BJ (cell line): Measurements from ENCODE around the gene NNAT. TPM values are rescaled to one million over a fixed set of nuclear protein-coding genes. Genes with fewer than 3 reads are reported as not detected.
"Not testable (repeated sequence)": the region's sequence is repeated elsewhere in the genome, so short reads cannot be mapped to it uniquely, and the experiment has no call there.

Source experiments
- CTCF ChIA-PET: fragments of 350-600 bp; formaldehyde crosslinking; extraction: SDS; loops from one replicate; lab custom pipeline; 2021; ENCODE audit warnings: antibody characterized with exemption, inconsistent platforms; lab: Yijun Ruan, JAX
- POLR2A ChIA-PET: fragments of 300-600 bp; sonication (Branson Sonifier 250); formaldehyde crosslinking; extraction: SDS; loops from one replicate; lab custom pipeline; 2021; ENCODE audit warnings: antibody characterized with exemption; lab: Charles Lee
- DNase-seq: peaks from one replicate; pipeline ENCODE4 v3.0.0-alpha.2; 2011; ENCODE audit warnings: low read depth
- H3K27me3 ChIP-seq: 2 replicates; pipeline ENCODE4 v1.6.0; 2011; ENCODE audit warnings: low read length; ENCODE audit not compliant: control insufficient read depth, insufficient read depth
- H3K36me3 ChIP-seq: 2 replicates; pipeline ENCODE4 v1.5.1; 2011; ENCODE audit warnings: low read length; ENCODE audit not compliant: control insufficient read depth, insufficient read depth
- H3K4me3 ChIP-seq: 2 replicates; pipeline ENCODE4 v1.5.1; 2011; ENCODE audit warnings: low read depth, mild to moderate bottlenecking, control low read depth, low read length
- polyA plus RNA-seq: library from polyadenylated mRNA; depleted of rRNA; stranded (reverse); fragments of >200 nt; gene quantifications from 2 replicates; pipeline ENCODE4 v1.2.3, GENCODE V29; 2011
- TF ChIP-seq, protein P1 (sequence below): IDR thresholded peaks from 2 replicates; pipeline ENCODE4 v1.5.1; 2011; ENCODE audit warnings: low read depth, mild to moderate bottlenecking, control low read depth, inconsistent platforms, low read length, moderate library complexity; ENCODE audit not compliant: insufficient read depth

Gene NNAT
- polyA plus RNA-seq, 1 experiment = not detected

DNA sequence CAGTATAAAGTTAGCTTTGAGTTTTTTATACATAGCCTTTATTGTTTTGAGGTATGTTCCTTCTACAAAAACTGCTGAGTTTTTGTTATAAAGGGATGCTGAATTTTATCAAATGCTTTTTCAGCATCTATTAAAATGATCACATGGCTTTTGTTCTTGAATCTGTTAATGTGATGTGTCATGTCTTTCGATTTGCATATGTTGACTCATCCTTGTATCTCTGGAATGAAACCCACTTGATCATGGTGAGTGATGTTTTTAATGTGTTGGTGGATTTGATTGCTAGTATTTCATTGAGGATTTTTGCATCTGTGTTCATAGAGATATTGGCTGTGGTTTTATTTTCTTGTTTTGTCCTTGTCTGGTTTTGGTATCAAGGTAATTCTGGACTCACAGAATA is 31.4 kb downstream of the NNAT start:
- POLR2A ChIA-PET = no interaction called here
- H3K27me3 ChIP-seq = peaks cover 5% of the 10 kb centered on the region
- DNase-seq = no peak
- H3K36me3 ChIP-seq = no peaks in the 10 kb centered on the region
- CTCF ChIA-PET = interaction anchor here (1.0 kb wide), 1 partner anchor 19 kb away, joined by 3 read pairs; no protein-coding TSS in a partner anchor
- TF ChIP-seq, protein P1, sequence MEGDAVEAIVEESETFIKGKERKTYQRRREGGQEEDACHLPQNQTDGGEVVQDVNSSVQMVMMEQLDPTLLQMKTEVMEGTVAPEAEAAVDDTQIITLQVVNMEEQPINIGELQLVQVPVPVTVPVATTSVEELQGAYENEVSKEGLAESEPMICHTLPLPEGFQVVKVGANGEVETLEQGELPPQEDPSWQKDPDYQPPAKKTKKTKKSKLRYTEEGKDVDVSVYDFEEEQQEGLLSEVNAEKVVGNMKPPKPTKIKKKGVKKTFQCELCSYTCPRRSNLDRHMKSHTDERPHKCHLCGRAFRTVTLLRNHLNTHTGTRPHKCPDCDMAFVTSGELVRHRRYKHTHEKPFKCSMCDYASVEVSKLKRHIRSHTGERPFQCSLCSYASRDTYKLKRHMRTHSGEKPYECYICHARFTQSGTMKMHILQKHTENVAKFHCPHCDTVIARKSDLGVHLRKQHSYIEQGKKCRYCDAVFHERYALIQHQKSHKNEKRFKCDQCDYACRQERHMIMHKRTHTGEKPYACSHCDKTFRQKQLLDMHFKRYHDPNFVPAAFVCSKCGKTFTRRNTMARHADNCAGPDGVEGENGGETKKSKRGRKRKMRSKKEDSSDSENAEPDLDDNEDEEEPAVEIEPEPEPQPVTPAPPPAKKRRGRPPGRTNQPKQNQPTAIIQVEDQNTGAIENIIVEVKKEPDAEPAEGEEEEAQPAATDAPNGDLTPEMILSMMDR = no peak
- no peak overlapping the region for H3K4me3 ChIP-seq

DNA sequence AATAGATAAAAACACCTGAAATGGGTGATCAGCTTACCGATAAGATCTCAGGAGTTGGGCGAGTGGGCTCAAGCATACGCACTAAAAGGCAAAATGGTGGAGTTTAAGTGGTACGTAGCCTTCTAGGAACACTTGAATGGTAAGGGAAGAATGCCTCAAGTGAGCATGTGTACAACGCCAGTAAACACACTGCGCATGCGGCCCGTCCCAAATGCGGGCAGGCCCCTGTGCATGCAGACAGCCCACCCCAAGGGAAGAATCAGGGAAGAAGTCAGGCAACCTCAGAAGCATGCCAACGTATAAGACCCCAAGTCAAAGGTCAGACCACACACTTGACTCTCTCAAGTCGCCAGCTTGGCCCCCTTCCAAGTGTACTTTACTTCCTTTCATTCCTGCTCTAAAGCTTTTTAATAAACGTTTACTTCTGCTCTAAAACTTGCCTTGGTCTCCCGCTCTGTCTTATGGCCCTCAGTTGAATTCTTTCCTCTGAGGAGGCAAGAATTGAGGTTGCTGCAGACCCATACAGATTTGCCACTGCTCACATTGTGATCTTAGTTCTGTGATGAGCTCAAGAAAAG is 33.8 kb downstream of the NNAT start:
- CTCF ChIA-PET = interaction anchor here (0.8 to 3.8 kb wide), 6 partner anchors 9 to 667 kb away, joined by 3 to 26 read pairs (median 4); no protein-coding TSS in a partner anchor
- H3K36me3 ChIP-seq, DNase-seq, H3K27me3 ChIP-seq, POLR2A ChIA-PET, H3K4me3 ChIP-seq: not testable (repeated sequence)

DNA sequence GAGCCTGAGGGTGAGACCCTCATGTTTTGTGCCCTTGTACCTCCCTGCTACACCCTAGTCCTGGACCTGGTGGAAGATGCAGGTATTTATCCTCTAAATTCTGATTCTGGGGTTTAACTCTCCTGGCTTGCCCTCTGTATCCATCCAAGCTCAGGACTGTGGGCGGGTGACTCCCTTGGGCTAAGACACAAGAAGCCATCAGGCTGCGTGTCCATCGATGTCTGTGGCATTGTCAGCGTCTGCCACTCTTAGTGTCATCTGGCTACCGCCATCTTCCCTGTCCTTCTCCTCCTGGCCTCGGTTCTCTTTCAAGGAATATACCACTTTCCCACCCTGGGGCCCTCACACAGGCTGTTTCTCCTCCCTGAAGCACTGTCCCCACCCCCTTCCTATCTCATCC is 35.5 kb downstream of the NNAT start:
- Histone ChIP-seq H3K4me3 (no peak overlapping the region), H3K27me3 (peaks cover 8% of the 10 kb centered on the region), H3K36me3 (no peaks in the 10 kb centered on the region)
- no peak for DNase-seq
- ChIA-PET POLR2A (no interaction called here), CTCF (interaction anchor here (3.8 kb wide), 1 partner anchor 8 kb away, joined by 26 read pairs; no protein-coding TSS in a partner anchor)
- TF ChIP-seq, protein P1 = no peak

DNA sequence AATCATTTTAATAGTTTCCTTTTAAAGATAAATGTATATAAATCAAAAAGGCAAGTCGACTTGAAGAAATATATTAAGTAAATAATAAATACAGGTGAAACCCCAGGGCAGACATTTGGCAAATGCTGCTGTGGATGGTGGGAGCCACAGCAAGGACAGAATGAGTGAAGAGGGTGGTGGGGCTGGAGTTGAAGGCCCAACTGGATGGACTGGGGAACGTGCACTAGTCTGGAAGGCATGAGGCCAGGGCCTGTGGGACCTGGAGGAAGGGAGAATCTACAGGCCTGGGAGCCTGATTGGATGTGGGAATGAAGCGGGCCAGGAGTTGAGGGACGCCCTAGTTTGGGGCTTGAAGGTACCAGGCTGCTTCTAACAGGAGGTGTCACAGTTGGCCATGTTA is 37.3 kb downstream of the NNAT start:
- ChIA-PET CTCF (interaction anchor here (0.8 kb wide), 1 partner anchor 663 kb away, joined by 3 read pairs; no protein-coding TSS in a partner anchor), POLR2A (no interaction called here)
- Histone ChIP-seq H3K27me3 (peaks cover 8% of the 10 kb centered on the region), H3K36me3 (no peaks in the 10 kb centered on the region), H3K4me3 (no peak overlapping the region)
- DNase-seq = no peak
- TF ChIP-seq, protein P1 = no peak

DNA sequence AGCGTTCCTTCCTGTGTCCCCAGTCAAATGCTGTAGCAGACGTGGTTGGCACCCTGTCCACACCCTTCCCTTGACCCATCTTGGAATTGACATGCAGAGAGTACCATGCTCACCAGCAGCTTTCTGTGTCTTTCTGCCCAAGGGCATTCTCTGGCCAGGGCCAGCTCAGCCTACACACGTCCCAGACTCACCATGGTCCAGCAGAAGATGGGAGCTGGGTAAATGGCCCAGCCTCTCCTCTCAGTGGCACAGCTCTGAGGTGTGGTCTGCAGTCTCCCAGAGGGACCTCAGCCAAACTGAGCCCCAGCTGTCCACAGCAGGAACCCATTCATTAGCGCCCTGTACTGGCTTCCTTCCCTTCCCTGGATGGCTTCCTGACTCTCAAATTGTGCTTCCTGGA is 37.7 kb downstream of the NNAT start:
- Histone ChIP-seq H3K27me3 (peaks cover 9% of the 10 kb centered on the region), H3K4me3 (no peak overlapping the region), H3K36me3 (no peaks in the 10 kb centered on the region)
- CTCF ChIA-PET = no interaction called here
- POLR2A ChIA-PET = no interaction called here
- TF ChIP-seq, protein P1 = no peak
- no peak for DNase-seq
